Stimulated activated CD4-positive, alpha-beta T cell treated with anti-CD3 and anti-CD28 coated beads, Interleukin-15, amount 100 ng/mL, for 24 hours (primary cell): Measurements from ENCODE around the gene KCNK6.

Source experiments
- DNase-seq: peaks from one replicate; pipeline ENCODE4 v3.0.0-alpha.2; 2020

KCNK6 gene

GRCh38 chr19:38319421-38320258 lies at the start of gene KCNK6:
Gene KCNK6, plus strand, starts transcription at chr19:38319845. Its CDS starts 106 bp downstream, at chr19:38319951.
- DNase-seq = peak; percentile 78

- no peak for DNase-seq
Observed at GRCh38 chr19:38270587-38271167, 49.0 kb upstream of the KCNK6 start.

GRCh38 chr19:38273499-38273898 lies 46.1 kb upstream of the KCNK6 start:
- no peak for DNase-seq

DNA sequence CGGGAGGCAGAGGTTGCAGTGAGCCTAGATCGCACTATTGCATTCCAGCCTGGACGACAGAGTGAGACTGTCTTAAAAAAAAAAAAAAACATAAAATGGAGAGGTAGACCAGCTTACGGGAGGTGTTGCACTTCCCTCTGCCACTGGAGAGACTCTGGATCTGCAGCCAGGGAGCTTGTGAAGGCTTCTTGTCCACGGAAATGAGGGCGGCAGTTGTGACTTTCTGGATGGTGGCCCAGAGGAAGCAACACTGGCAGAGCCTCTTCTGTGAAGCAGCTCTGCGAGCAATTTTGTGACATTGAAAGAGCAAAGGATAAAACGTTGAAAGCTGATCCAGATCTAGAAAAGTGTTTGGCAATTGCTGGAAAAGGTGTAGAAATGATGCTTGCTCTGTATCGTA lies 44.9 kb upstream of the KCNK6 start:
- DNase-seq = no peak

- no peak for DNase-seq
Observed at GRCh38 chr19:38276942-38277517, 42.6 kb upstream of the KCNK6 start.

DNA sequence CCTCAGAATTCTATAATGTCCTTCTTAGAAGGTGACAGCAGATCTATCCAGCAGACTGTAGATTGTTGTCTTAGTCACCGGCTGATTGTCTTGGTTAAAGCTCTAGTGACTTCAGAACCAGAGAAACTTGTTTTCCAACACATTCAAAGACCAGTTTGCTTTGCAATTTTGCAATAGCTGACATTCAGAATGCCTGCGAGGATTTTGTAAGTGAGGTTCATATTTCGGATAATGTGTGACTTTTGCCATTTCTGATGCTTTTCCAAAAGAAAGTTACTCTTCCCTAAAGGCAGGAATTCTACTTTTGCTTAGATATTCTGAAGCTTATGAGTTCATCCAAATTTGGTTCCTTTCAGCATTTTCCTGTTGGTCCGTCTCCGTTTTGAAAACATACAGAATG lies 42.1 kb upstream of the KCNK6 start:
- DNase-seq = no peak

DNA sequence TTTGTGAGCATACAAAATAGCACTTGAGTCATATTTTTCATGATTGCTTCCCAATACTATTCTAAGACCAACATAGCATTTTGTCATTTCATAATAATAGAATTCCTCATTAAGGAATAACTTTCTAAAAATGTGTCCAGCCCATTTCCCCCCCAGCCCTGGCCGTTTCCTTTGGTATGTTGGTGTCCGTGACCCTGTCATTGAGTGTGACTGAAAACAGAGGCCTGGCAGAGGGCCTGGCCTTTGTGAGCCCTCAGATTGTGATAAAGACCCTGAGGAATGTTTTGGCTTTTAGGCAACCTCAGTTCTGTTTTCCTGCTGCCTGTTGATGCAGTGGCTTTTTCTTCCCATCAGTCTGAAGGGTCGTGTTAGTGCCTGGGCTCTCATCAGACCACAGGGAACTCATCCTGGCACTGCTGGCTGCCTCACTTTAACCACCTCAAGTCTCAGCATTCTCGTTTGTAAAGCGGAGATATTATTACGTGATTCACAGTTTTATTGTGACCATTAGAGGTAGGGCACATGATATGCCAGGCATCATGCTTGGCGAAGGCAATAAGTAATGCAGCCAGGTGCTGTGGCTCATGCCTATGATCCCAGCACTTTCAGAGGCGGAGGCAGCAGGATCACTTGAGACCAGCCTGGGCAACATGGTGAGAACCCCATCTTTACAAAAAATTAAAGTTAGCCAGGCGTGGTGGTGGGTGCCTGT lies 41.5 kb upstream of the KCNK6 start:
- no peak for DNase-seq

DNA sequence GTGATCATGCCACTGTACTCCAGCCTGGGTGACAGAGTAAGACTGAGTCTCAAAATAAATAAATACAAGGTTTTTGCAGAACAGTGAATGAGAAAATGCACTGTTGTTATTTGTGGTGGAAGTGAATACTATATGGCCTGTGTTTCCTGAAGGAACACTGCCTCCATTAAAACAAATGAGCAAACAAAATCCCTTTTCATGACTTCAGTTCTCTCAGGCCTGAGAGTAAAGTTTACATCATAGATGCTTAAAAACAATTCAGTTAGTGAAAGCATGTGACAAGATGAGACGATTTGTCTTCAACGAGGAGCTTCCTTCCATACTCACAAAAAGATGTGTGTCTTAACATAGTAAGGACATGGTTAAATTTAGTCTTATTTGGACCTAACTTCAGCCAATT lies 40.9 kb upstream of the KCNK6 start:
- no peak for DNase-seq

DNA sequence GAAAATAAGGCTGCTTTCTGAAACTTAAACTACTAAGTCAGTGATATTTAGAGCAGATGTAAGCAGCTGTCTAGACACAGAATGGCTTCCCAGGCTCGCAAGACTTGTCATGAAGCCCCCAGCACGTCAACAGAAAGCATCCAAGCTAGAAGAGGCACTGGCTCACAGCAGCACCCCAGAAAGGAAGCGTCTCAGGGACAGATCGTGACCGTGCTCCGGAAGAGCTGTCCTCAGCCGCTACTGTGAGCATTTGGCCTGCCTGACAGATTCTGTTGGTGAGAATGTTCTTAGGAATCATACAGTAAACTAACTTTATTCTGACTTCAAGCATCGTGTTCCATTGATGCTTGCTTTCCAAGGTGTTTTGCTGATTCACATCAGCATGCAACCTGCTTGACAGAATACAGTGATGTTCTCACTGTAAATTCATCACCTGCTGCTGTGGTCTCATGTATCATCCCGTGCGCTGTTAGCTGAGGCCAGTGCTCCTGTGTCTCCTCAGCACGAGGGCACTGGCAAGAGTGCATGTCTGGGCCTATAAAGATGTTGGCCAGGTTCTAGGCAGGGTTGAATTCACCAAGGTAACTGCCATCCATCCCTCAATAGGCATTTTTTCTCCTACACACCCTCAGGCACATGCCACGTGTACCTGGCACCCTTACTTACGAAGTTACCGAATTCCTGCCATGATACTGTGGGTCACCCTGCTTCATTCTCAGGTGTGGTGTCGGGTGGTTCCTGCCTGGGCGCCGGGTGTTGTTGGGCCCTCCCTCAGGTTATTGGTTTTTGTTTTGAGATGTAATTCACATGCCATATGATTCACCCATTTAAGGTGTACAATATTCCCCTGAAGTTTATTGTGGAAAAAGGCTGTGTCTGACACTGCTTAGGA lies 39.4 kb upstream of the KCNK6 start:
- no peak for DNase-seq

GRCh38 chr19:38281811-38282566 lies 37.7 kb upstream of the KCNK6 start:
- no peak for DNase-seq

DNA sequence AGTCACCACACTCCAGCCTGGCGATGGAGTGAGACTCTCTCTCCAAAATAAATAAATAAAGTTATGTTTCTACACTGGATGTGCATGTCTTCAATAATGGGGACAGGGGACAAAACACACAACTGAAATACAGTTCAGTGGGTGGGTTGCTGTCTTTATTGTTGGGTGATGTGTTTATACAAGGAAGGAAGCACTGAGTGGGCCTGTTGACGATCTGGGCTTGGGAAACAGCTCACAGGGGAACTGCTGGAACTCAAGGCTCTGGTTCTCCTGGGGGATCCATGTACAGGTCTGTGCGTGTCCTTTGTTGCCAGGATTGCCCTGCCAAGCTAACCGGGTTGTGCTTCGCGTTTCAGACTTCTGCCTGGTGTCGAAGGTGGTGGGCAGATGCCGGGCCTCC lies 36.4 kb upstream of the KCNK6 start:
- DNase-seq = no peak

DNA sequence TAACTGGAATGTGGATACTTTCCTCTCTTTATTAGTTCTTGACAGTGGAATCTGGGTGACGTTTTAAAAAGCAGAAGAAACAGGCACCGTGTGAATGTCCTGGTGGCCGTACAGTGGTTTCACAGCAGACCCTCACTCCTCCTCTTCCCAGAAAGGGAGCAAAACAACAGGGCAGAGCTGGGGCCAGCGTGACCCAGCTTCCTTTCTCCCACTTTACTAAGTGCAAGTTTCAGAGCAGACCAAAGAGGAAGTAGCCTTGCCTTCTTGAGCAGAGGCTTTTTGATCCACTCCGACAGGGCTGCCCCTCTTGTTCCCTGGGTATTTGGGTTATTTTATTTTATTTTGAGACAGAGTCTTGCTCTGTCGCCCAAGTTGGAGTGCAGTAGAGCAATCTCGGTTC lies 35.2 kb upstream of the KCNK6 start:
- no peak for DNase-seq

DNA sequence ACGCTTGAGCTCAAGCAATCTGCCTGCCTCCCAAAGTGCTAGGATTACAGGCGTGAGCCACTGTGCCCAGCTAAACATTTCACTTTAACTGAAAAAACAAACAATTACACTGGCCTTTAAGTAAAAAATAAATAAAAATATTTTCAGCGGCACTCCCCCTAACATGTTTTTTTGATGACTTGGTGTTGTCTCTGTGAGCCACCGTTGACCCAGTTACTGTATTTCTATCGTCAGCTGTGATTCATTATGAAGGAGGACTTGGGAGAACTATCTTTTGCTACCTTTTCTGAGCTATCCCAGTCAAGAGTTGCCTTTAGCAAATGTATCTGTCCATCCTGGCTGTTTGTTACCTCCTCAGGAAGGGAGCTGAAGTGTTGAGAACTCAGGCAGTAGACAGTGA lies 34.1 kb upstream of the KCNK6 start:
- DNase-seq = no peak

DNA sequence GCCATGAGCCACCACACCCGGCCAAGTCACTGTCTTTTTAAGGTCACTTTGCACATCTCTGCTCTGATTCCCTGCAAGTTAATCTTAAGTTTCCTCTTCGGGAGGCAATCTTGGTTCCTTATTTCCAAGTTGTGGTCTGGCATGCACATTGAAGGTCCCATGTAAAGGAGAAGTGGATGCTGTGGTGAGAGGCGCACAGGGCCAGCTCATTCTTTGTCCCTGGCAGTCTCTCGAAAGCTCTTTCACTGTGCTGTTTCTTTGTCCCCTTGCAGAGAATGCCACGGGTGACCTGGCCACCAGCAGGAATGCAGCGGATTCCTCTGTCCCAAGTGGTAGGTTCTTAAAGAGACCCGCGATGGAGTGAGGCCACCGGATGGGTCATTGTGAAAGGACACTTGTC lies 32.0 kb upstream of the KCNK6 start:
- DNase-seq = no peak

DNA sequence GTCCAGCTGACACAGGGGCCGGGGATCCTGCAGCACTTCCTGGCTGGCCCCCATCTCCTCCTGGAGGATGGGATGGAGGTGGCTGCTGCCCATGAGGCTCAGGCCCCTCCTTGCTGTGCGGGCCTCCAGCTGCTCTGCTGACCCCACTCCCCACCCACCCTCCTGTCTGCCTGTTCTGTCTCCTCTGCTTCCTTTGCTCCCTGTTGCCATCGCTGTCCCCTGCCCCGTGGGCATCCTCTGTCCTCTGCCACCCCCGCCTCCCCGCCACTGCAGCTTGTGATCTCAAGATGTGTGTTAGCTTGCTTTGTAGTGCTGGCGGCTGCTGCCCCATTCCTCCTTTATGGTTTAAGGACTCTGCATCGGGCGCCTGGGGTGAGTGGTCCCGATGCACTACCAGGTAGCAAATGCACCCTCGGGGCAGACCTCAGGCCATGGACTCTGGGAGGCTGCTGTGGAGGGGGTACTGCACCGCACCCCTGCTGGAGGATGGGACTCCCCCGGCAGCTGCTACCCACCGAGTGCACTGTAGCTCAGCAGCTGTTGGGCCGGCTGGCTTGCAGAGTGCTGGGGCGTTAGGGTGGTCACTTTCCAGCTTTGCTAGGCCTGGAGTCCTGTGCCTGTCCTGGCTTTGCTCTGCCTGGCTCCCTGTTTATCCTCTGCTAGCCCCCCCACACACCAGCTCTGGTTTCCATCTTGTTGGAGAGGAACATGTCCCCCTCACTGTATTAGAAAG lies 31.4 kb upstream of the KCNK6 start:
- DNase-seq = no peak

DNA sequence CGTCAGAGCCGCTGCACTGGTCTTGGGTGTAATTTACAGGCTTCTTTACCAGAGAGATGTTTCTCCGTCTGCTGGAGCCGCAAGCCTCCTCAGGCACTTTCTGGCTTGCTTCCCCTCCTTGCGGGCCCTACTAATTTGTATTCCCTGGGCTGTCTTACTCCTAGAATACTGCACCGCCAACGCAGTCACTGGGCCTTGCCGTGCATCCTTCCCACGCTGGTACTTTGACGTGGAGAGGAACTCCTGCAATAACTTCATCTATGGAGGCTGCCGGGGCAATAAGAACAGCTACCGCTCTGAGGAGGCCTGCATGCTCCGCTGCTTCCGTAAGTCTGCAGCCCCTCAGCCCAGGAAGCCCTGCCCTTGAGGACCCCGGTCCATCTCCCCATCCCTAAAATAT lies 29.7 kb upstream of the KCNK6 start:
- no peak for DNase-seq

DNA sequence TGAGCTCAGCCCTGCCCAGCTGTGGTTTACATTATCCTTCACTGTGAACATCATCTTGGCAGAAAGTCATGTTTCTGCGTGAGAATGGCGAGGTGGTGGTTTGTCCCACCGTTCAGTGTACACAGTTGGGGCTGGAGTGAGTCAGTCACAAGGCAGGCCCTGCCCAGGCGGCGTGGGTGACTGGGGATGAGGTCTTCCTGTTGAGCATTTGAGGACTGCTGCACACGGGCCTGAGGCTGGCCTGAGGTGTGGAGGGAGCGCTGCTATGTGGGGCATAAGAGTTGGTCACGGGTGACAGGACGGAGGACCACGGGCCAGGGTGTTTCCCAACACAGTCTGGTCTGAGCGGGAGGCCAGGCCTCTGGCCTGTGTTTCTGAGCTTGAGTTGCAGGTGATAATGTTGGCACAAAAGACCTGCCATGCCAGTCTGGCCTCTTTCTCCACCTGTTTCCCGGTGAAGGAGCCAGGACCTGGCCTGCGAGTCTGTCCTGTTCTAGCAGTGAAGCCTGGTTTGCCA lies 29.0 kb upstream of the KCNK6 start:
- no peak for DNase-seq

- no peak for DNase-seq
Observed at GRCh38 chr19:38291855-38292254, 27.8 kb upstream of the KCNK6 start.

- no peak for DNase-seq
Observed at GRCh38 chr19:38293281-38293680, 26.4 kb upstream of the KCNK6 start.

DNA sequence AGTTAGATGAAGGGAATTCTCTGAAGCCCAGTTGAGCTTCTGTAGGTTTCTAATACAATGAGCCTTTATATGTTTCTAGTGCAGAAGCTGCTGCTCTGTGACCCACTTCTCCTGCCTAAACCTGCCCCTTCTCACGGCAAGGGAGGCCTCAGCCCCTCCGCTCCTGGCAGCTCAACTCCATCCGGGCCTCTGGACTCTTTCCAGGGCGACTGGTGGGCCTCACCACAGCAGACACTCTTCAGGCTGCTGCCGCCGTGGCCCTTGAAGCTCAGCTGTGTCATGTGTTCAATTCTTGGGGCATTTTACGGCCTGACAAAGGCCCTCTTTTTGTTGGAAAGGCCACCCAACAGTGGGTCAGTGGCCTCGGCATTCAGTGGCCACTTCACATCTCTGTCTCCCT lies 25.6 kb upstream of the KCNK6 start:
- no peak for DNase-seq
